HK-2 (cell line): Measurements from ENCODE around the gene VTN.

ENCODE experiments used
- DNase-seq: peaks from one replicate; pipeline ENCODE4 v3.0.0-alpha.2; 2018; ENCODE audit not compliant: unreplicated experiment

The VTN gene

DNA sequence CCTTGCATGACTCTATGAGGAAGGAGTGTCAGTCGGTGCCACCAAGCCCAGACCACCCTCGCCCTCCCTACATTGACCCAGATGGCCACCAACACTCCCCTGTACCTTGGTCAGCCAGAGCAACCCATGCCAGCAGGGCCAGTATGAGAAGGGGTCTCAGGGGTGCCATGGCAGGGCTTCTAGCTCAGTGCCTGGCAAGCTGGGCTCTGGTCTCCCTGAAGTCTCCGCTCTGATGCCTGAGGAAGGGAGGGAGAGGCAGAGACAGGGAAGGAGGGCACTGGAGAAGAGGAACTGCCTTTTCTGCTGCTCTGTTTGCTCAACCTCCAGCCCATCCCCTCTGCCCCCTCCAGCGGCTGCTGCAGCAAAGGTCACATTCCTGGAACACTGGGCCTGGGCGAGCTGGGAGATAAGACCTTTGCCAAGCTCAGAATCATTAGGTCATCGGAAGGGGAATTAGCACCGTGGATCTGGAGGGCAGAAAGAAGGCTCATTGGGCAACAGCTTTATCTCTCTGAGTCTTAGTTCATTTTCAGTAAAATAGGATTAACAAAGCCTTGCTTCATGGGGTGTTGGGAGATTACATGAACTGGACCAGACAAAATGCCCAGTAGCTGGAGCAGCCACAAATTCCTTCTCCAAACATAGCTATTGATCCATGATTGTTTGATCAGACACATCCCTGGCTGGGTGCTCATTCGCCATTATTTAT is at the start of gene VTN:
TSS of gene VTN (minus strand) at position 273 of the 709 bp plus-strand sequence. CDS start at position 169, 104 bp downstream.
- no peak for DNase-seq

DNA sequence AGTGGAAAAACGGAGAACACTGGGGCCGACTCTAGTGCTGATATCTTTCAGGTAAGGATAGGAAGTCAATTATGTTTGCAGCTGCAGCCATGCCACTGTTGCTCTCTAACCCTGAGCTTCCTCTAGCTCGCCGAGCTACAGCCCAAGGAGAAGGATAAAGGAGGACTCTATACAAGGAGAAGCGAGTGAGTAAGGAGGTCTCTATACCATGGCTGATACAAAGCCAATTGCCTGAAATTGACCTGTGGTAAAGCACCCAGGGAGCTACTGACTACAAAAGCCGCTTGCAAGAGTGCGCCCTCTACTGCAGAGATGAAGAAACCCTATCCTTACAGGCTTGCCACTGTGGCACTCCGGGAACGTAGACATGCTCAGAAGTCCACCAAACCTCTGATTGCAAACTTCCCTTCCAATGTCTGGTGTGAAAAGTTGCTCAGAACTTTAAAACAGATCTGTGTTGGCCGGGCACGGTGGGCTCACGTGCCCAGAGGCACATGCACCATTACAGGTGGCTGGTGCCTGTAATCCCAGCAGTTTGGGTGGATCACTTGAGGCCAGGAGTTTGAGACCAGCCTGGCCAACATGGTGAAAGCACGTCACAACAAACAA is 46.7 kb upstream of the VTN start:
- DNase-seq = peak; percentile 47

DNA sequence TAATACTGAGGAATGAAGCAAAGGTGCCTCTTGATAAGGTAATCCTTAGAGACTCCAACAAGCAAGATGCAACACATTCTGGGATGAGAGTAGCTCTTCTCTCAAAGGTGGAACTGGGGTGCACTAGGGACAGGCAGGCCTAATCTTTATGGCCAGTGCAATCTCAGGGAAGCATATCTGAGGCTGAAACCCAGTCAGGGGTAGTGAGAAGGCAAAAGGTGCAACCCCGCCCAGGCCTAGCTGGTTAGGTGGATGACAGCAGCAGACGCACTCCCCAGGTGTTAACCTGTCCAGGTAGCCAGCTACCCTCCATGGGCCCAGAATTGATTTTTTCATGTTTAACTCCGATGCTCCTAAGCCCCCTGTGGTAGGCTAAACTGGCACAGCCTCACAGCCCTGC is 45.8 kb upstream of the VTN start:
- no peak for DNase-seq

- DNase-seq = no peak
These were observed 43.7 kb upstream of the VTN start for GRCh38 chr17:28413804-28414203.

GRCh38 chr17:28412099-28412498 is 42.0 kb upstream of the VTN start:
- no peak for DNase-seq

DNA sequence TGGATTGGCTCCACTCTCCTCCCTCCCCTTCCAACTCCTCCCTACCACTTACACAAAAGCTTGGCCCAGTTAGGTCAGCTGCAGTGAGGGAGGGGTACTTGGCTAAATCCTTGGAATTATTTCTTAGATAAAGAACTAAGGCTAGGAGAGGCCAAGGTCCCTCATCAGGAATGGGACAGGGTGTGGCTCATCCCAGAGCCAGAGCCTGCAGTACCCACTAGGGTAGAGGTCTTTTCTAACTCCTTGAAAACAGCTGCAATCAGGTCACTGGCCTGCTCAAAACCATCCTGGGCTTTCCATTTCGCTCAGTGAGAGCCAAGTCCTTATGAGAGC is 37.8 kb upstream of the VTN start:
- DNase-seq = no peak

DNA sequence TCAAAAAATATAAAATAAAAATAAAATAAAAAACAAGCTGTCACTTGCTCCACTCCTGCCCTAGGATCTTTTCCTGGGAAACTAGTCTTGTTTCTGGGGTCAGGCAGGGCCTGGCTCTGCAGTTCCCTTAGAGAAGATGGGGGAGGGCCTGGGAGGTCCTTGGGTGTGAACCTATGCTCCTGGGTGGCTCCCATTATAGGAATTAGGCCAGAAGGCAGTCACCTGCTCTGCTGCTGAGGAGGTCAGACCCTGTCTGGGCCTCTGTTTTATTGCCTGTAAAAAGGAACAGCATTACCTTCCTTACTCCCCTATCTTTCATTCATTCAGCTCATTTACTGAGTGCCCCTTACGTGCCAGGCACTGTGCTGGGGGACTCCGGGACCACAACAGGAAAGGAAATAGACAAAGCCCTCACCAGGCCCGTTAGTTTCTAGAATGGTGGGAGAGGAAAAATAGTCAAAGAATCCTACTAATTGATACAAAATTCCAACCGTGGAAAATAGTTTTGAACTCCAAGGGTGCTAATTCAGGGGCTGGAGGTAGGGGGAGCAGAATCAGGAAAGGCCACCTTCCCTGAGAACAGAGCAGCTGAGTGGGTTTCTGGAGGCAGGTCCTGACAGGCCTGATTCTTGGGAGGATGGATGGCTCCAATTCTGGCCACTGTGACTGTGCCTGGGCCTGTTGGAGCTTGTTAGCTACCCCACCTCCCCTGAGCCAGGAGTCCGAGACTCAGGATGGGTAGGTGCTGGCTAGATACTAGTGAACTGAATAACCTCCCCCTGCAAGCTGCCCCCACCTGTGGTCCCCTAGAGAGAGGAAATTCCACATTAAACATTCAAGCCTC is 37.2 kb upstream of the VTN start:
- no peak for DNase-seq

GRCh38 chr17:28406473-28406814 is 36.3 kb upstream of the VTN start:
- DNase-seq = no peak

DNA sequence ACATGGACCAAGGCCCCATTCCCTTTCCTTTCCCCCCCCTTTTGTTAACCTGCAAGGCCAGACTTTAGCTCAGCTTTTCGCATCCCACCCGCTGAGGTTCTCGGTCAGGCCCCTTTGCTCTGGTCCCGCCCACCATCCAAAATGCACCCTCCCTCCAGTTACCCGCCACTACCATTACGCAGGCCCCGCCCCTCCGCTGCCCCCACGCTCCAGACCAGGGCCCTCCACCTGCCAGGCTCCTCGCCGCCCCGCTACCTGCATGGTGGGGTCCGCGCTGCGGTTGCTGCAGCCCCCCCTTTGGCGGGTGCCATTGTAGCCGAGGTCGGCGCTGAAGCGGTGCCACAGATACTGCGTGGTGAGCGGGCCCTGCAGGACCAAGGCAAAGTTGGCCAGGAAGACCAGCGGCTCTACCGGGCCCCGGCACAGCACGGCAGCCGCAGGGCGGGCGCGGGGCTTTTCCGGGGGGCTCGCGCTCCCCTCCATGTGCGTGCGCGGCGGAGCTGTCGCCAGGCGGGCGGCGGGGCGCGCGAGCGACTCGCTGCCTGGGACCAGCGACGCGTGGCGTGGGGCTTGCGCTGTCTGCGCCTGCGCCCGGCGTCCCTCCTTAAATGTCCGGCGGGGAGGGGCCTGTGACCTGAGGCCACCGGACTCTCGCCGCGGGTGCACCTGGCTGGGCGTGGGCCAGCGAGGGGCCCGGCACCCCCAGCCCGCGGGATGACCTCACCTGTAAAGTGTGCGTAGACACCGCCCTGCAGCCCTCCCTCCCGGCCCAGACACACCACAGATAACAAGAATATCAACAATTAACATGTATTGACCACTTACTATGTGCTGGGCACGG is 35.7 kb upstream of the VTN start, which contains the start of gene SLC46A1:
TSS of gene SLC46A1 (minus strand) at position 581 of the 841 bp plus-strand sequence. CDS start at position 483, 98 bp downstream.
- peak; percentile 57 for DNase-seq

DNA sequence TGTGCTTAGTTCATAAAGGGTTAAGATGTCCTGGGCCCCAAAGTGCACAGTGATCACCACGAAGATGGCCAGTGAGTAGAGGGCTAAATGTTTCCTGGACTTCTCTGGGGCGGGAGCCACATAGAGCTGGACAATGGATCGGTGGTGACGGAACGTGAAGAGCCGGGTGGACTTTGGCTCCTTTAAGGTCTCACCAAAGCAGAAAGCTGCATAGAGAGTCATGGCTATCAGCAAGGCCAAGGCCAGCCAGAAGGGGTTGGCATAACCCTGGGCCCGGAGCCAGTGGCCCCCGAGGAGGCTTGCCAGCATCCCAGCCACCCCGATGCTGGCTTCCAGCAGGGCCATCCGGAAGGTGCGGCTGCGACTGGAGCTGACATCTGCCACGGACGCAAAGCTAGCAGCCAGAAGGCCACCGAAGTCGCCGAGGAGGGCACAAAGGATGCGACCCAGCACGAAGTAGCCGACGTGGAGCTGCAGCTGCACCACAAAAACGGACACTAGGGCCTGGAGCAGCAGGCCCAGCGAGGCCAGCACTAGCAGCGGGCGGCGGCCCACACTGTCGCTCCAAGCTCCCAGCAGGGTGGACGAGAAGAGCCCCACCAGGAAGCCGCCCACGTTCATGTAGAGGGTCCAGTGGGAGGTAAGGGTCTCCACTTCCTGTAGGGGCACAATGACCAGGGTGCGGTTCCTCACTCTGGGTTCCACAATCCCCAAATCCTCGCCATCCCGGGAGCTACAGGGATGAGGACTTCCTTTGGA is 34.9 kb upstream of the VTN start:
- no peak for DNase-seq

DNA sequence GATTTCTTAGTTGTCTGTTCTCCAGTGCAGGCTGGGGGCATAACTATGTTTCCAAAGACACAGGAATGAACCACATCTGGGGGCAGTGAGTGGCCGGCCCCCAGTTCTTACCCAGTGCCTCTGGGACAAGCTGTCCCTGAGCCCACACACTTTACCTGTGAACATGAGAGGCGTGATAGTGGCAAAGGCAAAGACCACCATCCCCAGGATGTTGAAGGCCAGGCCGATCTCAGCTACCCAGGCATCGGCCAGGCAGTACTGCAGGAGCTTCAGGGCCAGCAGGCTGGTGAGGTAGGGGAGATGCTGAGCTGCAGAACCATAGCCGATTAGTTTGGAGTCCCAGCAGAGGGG is 34.3 kb upstream of the VTN start:
- no peak for DNase-seq

DNA sequence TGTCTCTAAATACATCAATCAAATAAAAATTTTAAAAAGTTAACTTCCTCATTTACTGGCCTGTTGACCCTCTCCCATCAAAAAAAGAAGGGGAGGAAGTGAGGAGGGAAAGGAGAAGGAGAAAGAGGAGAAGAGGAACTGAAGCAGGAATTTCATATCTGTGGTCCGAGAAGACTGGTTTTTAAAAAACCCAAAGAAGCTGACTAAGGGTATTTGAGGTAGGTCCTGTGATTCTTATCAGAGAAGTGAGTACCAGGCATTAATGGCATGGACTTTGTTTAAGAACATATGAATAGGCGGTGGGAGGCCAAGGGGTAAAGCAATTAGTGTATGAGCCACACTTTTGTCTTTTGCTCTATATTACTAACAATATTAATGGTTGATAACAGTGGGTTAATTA is 33.9 kb upstream of the VTN start:
- DNase-seq = no peak

DNA sequence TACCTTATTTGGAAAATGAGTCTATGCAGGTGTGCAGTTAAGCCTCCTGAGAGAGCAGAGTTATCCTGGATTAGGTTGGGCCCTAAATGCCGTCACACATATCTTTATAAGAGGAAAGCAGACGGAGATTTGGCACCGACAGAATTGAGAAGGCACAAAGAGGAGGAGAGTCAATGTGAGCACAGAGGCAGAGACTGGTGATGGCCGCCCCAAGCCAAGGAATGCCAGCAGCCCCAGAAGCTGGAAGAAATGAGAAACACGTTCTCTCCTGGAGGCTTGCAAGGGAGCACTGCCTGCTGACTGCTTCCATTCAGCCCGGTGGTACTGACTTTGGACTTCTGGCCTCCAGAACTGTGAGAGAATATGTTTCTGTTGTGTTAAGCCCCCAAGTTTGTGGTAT is 32.7 kb upstream of the VTN start:
- DNase-seq = no peak

DNA sequence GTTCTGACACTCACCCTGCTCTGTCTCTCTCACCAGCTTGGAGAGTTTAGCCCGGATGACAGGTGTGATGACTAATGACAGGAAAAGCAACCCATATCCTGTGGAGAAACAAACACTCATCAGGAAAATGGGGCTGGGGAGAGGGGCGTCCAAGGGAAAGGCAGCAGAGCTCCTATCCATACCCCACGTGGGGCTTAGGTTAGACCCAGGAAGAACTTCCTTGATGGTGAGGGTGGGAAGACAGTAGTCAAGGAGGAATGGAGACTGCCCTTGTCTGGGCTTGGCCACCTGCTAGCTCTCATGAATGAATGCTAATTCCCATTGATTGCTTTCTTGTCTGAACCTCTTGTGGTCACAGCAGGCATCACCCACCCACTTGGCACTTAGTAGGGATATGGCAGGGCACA is 32.1 kb upstream of the VTN start:
- DNase-seq = no peak

DNA sequence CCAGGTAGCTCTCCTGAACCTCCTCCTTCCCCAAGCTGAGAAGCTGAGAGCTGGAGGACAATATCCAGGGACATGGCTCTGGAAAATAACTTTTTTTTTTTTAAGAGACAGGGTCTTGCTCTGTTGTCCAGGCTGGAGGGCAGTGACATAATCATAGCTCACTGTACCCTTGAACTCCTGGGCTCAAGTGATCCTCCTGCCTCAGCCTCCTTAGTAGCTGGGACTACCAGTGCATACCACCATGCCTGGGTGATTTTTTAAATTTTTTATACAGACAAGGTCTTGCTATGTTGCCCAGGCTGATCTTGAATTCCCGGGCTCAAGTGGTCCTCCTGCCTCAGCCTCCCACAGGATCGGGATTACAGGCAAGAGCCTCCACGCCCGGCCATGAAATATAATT is 29.7 kb upstream of the VTN start:
- DNase-seq = no peak

GRCh38 chr17:28398280-28398981 is 28.3 kb upstream of the VTN start:
- DNase-seq = peak; percentile 59

DNA sequence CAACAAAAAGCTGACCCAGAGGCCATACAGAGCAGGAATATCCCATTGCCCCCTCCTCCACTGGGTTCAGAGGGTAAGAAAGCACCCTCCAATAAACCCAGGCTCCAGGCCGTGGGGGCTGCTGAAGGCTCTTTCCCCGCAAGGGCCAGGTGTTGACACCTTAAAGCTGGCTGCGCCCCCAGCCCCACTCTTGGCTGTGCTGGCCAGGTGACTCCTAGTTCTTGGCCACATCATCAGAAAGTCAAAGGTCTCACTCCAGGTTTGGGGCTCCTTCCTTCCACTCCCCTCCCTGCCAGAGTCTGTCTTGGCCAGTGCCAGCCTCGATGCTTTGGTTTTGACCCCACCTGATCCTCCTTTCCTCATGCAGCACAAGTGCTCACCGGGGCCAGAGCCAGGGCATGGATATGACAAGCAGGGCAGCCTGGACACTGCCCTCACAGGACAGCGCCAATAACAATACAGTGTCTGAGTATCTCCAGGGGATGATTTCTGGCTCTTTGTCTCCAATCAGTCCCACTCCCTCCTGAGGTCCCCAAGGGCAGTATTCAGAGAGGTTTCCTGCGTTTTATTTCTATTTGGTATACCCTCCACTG is 27.7 kb upstream of the VTN start:
- DNase-seq = no peak

- DNase-seq = no peak
These were observed 27.2 kb upstream of the VTN start for GRCh38 chr17:28397275-28397674.

- DNase-seq = no peak
These were observed 26.6 kb upstream of the VTN start for GRCh38 chr17:28396635-28397239.

- DNase-seq = no peak
These were observed 25.9 kb upstream of the VTN start for GRCh38 chr17:28395968-28396367.
